GM21737 (cell line): Measurements from ENCODE around the gene MAU2.
"Not testable (repeated sequence)": the region's sequence is repeated elsewhere in the genome, so short reads cannot be mapped to it uniquely, and the experiment has no call there.

Experiments used
- ATAC-seq: cut with Tn5 transposase; IDR thresholded peaks from one replicate; pipeline ENCODE4 v1.9.1; 2021; ENCODE audit warnings: mild to moderate bottlenecking, moderate library complexity; ENCODE audit not compliant: unreplicated experiment

MAU2 gene

GRCh38 chr19:19343762-19344161 lies 23.1 kb downstream of the MAU2 start:
- ATAC-seq: no peak

- no peak for ATAC-seq
Measured at GRCh38 chr19:19345232-19345631, 24.6 kb downstream of the MAU2 start.

DNA sequence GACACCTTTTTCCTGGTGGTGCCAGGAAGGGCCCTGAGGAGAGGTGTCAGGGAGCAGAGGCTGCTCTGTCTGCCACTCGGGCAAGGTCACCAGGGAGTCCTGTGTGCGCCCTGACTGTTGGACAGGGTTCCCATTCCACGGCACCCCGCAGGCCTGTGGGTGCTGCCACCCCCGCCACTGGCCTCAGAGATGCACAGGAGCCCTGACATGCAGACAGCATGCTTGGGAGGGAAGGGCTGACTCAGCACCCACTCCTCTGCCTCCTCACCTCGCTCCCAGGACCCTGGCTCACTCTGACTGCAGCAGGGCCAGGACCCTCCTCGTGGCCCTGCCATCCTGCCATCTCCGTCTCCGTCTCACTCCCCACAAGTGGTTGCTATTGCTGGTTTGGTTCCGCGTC lies 25.3 kb downstream of the MAU2 start:
- no peak for ATAC-seq

- no peak for ATAC-seq
Measured at GRCh38 chr19:19347401-19348110, 26.9 kb downstream of the MAU2 start.

GRCh38 chr19:19348266-19348665 lies 27.6 kb downstream of the MAU2 start:
- ATAC-seq: no peak

- no peak for ATAC-seq
Measured at GRCh38 chr19:19349365-19349764, 28.7 kb downstream of the MAU2 start.

- ATAC-seq: not testable (repeated sequence)
Measured at GRCh38 chr19:19350756-19351155, 30.1 kb downstream of the MAU2 start.

DNA sequence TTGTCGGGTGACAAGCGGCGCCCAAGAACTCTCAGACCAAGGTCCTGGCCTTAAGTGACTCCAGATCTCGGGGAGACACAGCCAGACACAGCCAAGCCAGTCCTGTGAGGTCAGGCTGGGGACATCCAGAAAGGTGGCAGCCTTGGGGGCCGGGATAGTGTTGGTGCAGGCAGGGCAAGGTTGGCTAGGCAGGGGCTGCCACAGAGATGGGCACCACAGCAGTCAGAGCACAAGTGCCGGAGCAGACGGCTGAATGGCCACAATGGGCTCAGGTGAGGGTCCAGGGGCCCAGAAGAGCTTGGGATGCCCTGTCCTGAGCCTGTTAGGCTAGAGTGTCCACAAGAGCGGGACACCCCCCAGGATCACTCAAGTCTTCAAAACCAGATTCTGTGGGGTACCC lies 32.2 kb downstream of the MAU2 start:
- ATAC-seq: no peak

DNA sequence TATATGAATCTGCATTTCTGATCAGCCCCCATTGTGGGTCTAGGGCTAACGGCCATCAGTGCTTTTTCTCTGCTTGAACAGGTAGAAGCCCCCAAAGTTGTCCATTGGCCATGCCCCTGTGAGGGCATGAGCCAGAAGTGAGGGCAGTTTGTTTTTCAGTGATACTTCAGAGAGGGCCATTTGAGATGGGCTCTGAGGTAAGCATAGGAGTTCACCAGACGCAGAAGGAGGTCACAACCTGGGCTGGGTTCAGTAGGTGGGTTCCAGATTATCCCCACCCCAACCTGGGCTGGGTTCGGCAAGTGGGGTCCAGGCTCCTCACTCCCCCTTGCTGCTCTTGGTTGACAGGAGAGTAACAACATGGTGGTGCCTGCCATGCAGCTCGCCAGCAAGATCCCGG lies 33.4 kb downstream of the MAU2 start:
- ATAC-seq: no peak

- ATAC-seq: no peak
Measured at GRCh38 chr19:19354932-19355331, 34.3 kb downstream of the MAU2 start.

GRCh38 chr19:19355606-19356139 lies 35.0 kb downstream of the MAU2 start:
- ATAC-seq: no peak

DNA sequence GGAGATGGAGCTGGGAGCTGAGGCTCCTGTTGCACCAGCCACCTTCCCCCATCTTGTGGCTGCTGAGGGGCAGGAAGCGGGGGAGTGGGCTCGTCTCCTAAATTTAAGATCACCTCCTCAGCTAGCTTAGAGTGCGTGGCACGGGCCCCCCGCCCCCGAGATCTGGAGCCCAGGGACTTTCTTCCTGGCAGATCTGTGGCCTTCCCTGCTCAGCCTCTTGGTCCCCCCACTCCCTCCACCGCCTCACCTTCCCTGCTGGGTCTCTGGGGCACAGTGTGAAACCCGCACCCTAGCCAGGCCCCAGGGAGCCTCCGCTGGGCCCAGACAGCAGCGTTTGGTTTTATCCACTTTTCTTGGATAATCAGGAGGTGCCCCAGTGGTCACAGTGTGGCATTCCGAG lies 35.9 kb downstream of the MAU2 start:
- ATAC-seq: no peak

GRCh38 chr19:19356901-19357566 lies 36.4 kb downstream of the MAU2 start:
- no peak for ATAC-seq

GRCh38 chr19:19361075-19361594 lies 40.5 kb downstream of the MAU2 start:
- peak; percentile 42 for ATAC-seq

- ATAC-seq: no peak
Measured at GRCh38 chr19:19362075-19362474, 41.4 kb downstream of the MAU2 start.

GRCh38 chr19:19366434-19367396 lies 46.1 kb downstream of the MAU2 start:
- peak; percentile 57 for ATAC-seq

GRCh38 chr19:19368087-19368486 lies 47.5 kb downstream of the MAU2 start:
- ATAC-seq: no peak

DNA sequence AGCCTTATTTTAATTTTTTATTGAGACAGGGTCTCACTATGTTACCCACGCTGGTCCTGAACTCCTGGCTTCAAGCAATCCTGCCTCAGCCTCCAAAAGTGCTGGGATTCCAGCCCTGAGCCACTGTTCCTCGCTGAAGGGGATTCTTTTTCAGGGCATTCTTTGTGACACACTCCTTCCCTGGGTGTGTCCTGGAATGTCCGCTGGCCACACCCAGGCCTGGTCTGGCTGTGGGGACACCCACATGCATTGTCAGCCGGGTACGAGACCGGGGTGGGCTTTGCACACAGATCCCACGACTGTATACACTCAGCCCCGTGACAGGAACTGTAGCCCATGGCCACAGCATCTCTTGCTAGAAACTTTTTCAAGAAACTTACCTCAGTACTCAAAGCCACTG lies 50.4 kb downstream of the MAU2 start:
- ATAC-seq: no peak

DNA sequence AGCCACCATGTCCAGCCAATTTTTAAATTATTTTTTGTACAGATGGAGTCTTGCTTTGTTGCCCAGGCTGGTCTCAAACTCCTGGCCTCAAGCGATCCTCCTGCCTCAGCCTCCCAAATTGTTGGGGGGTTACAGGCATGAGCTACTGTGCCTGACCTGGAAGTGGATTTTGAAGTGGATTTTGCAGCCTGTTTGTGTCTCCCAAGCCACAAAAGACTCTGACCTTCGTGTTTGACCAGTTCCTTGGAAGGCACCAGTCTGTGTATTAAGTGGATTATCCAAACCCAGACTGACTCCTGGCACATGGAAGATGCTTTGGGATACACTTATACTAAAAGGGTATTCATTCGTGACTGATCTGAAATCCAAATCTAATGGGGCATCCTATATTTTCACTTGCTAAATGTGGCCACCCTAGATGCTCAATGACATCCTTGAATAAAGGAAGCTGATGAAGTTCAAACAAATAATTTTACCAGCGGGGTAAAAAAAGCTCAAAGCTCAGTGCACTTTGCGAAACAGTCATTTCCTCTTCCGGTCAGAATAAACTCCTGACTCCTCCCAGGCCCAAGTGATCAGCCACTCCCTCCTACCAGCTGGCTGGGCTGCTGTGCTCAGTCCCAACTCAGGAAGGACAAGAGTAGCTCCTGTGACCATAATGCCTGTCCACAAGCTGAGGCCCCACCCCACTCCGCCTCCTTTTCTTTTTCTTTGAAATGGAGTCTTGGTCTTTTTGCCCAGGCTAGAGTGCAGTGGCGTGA lies 52.2 kb downstream of the MAU2 start:
- ATAC-seq: peak; percentile 84

DNA sequence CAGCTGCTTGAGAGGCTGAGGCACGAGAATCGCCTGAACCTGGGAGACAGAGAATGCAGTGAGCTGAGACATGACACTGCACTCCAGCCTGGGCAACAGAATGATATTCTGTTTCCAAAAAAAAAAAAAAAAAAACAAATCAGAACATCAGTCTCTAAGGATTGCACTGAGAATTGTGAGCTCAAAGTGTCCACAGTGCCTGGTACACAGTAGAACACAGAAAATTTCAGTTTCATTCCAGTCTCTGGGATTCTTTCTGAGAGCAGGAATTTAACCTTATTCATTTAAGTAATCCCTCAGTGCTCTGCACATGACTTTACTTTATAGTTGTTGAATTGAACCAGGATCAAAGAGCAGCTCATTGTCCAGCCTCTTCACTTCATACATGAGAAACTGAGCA lies 58.9 kb downstream of the MAU2 start:
- ATAC-seq: no peak
